Amniotic stem cell (primary cell): ENCODE results near the gene SUMF1.

ENCODE experiments used
- DNase-seq: peaks from one replicate; lab custom pipeline; 2025; lab: John Stamatoyannopoulos, UW

The SUMF1 gene

GRCh38 chr3:4385201-4385600 is 81.9 kb downstream of the SUMF1 start:
- no peak for DNase-seq

GRCh38 chr3:4380013-4380412 is 87.1 kb downstream of the SUMF1 start:
- DNase-seq = no peak

GRCh38 chr3:4376499-4376898 is 90.6 kb downstream of the SUMF1 start:
- DNase-seq = no peak

- DNase-seq = no peak
Observed at GRCh38 chr3:4375911-4376310, 91.2 kb downstream of the SUMF1 start.

- no peak for DNase-seq
Observed at GRCh38 chr3:4373669-4374068, 93.4 kb downstream of the SUMF1 start.

GRCh38 chr3:4362523-4362922 is 104.5 kb downstream of the SUMF1 start:
- DNase-seq = no peak

- no peak for DNase-seq
Observed at GRCh38 chr3:4360817-4361216, 106.3 kb downstream of the SUMF1 start.

- DNase-seq = no peak
Observed at GRCh38 chr3:4359805-4360502, 107.1 kb downstream of the SUMF1 start.

- no peak for DNase-seq
Observed at GRCh38 chr3:4358273-4358672, 108.8 kb downstream of the SUMF1 start.

GRCh38 chr3:4356546-4357410 is 110.3 kb downstream of the SUMF1 start:
- DNase-seq = no peak

GRCh38 chr3:4356220-4356540 is 110.9 kb downstream of the SUMF1 start:
- DNase-seq = no peak

- DNase-seq = no peak
Observed at GRCh38 chr3:4355401-4356219, 111.5 kb downstream of the SUMF1 start.

- DNase-seq = no peak
Observed at GRCh38 chr3:4351872-4352271, 115.2 kb downstream of the SUMF1 start.

GRCh38 chr3:4351164-4351855 is 115.8 kb downstream of the SUMF1 start:
- no peak for DNase-seq

- DNase-seq = peak; percentile 5
Observed at GRCh38 chr3:4350789-4351163, 116.3 kb downstream of the SUMF1 start.

GRCh38 chr3:4343258-4343657 is 123.8 kb downstream of the SUMF1 start:
- peak; percentile 35 for DNase-seq

GRCh38 chr3:4341336-4341675 is 125.8 kb downstream of the SUMF1 start:
- no peak for DNase-seq

GRCh38 chr3:4340411-4341335 is 126.4 kb downstream of the SUMF1 start:
- DNase-seq = no peak

- DNase-seq = no peak
Observed at GRCh38 chr3:4340077-4340410, 127.0 kb downstream of the SUMF1 start.

GRCh38 chr3:4338751-4339150 is 128.3 kb downstream of the SUMF1 start:
- no peak for DNase-seq

- DNase-seq = no peak
Observed at GRCh38 chr3:4336850-4337546, 130.1 kb downstream of the SUMF1 start.
